Inflammatory macrophage (primary cell): ENCODE results near the gene FAM107B.

Source experiments
- DNase-seq, 2 donors: peaks; one replicate each; pipeline ENCODE4 v3.0.0-alpha.2; 2020 to 2022

Gene FAM107B

DNA sequence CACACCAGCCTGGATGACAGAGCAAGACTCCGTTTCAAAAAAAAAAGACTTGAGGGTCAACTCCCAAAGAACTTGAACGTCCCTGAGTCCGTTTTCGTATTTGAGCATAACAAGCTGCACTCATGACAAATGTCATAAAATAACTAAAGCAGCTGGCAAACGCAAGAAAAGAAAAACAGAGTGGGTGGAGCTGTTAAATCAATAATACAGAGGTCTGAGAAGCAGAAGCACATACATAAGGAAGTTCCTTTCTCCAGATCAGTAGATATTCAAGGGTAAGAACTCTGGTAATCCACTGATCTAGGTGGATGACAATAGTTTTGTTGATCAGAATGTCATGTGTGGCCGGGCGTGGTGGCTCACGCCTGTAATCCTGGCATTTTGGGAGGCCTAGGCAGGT lies 150.1 kb downstream of the FAM107B start:
- DNase-seq, result no peak

GRCh38 chr10:14623931-14624330 lies 150.8 kb downstream of the FAM107B start:
- DNase-seq, result no peak

DNA sequence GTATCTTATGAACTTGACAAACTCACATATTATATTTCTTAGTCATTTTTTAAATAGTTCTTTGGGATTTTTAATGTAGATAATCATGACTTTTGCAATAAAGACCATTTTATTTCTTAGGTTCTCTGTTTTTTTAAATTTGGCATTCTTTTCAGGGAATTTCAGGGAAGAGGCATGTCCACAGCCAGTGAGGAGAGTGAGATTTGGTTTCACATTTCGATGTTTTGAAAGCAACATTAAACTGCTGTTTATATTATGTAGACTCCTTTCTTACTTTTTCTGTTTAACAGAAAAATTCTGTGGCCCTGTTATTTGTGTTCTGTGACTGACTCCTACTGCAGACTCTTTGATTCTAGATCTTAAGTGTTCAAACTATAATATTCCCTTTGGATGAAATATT lies 153.7 kb downstream of the FAM107B start:
- DNase-seq, result no peak

GRCh38 chr10:14618674-14619073 lies 156.0 kb downstream of the FAM107B start:
- DNase-seq, result peak; percentile 54 to 76

- DNase-seq, result peak; percentile 92 to 97
These were observed 156.8 kb downstream of the FAM107B start for GRCh38 chr10:14617852-14618251.

DNA sequence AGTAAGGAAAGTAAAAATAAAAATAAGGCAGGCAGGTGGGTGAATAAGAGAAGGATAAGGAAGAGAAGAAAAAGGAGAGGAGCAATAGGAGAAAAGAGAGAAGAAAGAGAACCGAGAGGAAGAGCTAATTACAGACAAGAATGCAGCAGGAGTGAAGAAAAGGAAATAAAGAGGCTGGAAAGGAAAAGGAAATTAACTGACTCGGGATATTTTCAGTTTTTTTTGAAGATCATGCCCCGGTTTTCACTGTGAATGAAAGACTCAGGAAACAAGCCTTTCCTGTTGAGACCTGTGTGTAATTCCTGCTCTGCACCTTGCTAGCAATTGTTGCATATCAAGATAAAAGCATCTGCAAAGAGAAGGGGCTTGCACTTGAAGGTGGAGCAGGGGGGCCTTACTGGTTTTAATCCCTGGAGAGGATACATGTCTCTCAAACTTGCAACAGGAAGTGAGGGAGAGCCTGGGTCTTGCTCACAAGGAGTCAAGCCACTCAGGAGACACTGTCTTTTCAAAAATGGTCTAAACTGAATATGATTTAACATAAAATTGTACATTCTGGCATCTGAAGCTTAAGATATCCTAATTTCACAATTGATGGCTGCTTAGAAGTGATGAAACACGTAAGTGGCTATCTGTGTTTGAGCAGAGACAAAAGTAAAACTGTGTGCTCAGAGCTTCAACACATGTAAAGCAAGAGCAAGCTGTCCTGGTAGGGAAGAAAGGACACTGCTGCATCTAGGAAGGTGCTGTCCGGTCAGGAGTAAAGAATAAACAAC lies 157.6 kb downstream of the FAM107B start:
- DNase-seq, result peak; percentile 34 to 57

GRCh38 chr10:14616465-14616864 lies 158.2 kb downstream of the FAM107B start:
- no peak for DNase-seq

GRCh38 chr10:14613588-14613920 lies 161.1 kb downstream of the FAM107B start:
- DNase-seq, result peak in 1 of 2 donors; percentile 39

- peak in 1 of 2 donors; percentile 64 for DNase-seq
These were observed 161.7 kb downstream of the FAM107B start for GRCh38 chr10:14612873-14613587.

DNA sequence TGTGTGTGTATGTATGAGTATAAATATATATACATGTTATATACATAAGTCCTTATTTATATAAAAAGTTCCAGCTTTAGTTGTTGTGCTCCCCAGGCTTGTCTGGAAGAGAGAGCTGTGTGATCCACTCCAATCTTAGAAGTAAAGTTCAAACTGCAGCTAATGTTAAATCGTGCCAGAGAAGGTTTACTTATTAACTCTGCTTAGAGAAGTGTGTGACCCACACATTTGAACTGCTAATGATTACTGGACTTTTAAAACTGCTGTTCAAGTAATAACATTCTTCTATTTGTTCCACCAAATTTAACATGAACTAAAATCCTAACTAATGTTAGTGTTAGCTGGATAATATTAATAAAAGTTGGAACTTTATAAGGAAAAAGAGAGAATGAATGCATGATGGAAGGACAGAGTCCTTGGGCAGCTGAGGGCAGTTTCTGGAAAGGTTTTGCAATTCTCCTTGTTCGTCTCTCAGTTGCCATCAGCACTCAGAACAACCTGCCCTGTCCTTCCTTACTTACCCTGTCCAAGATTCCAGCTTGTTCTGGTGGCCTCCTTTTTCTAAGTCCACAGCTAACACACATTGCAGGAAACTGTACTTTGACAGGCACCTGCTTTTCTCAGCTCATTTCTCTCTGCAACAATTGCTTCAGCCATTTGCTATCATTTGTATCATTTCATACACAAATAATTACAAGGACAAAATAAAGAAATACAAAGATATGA lies 162.6 kb downstream of the FAM107B start:
- DNase-seq, result no peak

DNA sequence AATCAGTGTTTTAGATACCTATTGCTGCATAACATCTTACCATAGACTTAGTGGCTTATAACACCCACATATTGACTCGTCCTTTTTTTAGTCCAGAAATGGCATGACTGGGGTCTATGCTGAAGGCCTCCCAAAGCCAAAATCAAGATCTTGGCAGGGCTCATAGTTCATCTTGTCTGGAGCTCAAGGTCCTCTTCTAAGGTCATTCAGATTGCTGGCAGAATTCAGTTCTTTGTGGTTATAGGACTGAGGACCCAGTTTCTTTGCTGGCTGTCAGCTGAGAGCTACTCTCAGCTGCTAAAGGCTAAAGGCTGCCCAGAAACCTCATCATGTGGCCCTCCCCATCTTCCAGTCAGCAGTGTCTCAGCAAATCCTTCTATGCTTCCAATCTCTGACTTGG lies 165.5 kb downstream of the FAM107B start:
- no peak for DNase-seq

- peak; percentile 82 to 83 for DNase-seq
These were observed 166.2 kb downstream of the FAM107B start for GRCh38 chr10:14608381-14609001.

DNA sequence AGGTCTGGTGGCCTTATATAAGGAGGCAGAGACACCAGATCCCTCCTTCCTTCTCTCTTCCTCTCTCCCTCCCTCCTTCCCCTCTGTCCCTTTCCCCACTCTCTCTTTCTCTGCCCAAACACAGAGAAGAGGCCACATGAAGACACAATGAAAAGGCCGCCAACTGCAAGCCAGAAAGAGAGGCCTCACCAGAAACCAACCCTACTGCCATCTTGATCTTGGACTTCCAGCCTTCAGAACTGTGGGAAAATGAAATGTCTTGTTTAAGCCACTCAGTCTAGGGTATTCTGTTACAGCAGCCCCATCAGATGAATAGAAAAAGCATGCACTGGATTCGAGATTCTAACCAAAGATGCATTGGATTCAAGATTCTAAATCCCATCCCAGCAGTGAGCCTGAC lies 168.1 kb downstream of the FAM107B start:
- no peak for DNase-seq

GRCh38 chr10:14605231-14605925 lies 169.3 kb downstream of the FAM107B start:
- peak; percentile 58 to 78 for DNase-seq

- peak; percentile 84 to 92 for DNase-seq
These were observed 170.2 kb downstream of the FAM107B start for GRCh38 chr10:14604181-14605142.

DNA sequence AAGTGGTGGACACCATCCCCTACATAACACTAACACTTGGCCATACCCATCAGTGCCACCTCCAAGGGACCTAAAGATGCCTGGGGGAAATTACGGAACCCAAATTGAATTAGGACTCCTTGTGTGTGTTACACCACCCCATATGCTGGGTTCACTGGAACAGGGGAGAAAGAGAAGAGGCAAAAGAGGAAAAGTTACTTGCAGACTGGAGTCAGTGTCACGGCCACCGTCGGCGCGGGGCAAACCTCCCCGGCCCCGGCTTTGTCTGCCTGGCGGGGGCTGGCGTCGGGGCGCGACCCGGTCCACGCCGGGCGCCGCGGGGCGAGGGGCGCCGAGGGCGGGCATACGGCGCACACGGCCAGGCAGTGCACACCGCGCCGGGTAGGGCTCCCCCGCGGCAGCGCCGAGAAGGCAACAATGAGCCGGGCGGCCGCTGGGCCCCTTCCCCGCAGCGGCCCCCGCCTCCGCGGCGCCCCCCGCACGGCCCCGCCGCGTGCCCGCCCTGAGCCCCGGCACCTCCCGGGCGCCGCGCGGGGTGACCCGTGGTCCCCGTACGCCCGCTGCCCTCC lies 171.1 kb downstream of the FAM107B start:
- peak; percentile 21 to 48 for DNase-seq

DNA sequence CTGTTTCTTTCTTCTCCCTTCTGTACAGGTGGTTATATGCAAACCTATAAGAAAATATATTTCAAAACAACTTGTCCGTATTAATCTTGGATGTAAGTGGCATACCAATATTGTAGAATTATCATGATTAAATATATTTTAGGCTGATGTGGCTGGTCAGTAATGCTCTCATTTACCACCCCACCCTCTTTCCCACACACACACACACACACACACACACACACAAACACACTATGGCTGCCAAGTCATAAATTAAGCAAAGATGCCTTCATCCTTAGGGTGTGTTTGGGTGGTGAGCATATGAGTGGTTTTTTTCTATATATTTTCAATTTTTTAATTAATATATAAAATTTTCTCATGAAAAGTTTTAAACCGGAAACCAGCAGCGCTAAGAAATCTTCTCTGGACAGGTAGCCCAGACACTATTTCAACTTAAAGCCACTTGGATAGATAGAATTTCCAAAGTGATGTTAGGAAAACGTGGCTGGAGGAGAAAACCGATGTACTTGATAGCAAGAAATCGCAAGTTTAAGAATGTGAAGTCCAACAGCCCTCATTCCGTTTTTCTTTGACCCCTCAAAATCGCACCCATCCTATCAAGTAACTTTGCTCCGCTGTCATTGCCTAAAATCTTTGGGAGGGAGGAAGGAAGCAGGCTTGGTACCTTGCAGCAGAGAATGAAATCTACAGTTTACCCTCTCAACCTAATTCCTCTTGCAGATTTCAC lies 171.7 kb downstream of the FAM107B start:
- no peak for DNase-seq

DNA sequence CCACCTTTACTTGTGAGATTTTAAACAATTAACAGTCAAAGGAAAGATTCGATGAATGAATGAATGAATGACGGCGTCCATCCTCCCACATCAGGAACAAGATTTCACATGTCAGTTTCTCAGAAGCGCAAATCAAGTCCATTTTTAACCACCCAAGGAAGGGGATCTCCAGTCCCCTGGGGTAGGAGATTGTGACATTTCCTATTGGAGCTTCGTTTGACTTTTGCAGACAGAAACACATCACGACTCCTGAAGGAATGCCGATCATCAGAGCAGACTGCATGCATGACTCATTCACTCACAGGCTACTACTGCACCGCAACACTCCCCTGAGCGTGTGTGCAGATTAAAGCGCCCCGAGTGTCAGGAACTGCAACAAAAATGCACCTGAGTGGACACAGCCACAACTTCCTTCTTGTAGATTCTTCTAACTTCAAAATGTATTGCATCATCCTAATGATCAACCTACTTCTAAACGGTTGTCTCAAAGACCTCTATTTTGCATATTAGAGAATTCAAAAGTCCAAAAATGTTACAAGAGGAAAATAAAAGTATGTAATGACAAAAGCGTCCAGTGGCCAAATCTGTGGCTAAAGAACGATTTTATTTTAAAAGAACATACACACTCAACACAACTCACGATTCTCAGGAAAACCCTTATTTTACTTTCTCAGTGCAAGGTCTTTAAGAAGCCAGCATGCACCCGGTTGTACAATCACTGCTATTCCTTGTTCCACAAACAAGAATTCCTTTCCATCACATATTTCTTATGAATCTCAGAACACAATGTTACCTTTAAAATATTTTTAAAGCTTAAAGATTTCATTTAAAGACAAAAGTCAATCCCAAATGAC lies 172.6 kb downstream of the FAM107B start:
- DNase-seq, result peak; percentile 52 to 75

- DNase-seq, result peak in 1 of 2 donors; percentile 27
These were observed 173.4 kb downstream of the FAM107B start for GRCh38 chr10:14601326-14601725.
